ENCODE results near the gene BIK.
"Not testable (repeated sequence)": the region's sequence is repeated elsewhere in the genome, so short reads cannot be mapped to it uniquely, and the experiment has no call there.

The BIK gene

GRCh38 chr22:43136255-43136654, 25.7 kb downstream of the BIK start:
- DNase-seq (ENCODE audit: low read depth): peak; percentile 34

GRCh38 chr22:43136801-43137200, 26.3 kb downstream of the BIK start:
- DNase-seq (ENCODE audit: low read depth): no peak

- DNase-seq (ENCODE audit: low read depth): peak; percentile 74
Measured at GRCh38 chr22:43142880-43143562, 32.5 kb downstream of the BIK start, which contains the start of gene MCAT. Gene MCAT (minus strand): TSS chr22:43143398. CDS start chr22:43143348, 50 bp downstream.

- DNase-seq (ENCODE audit: low read depth): no peak
Measured at GRCh38 chr22:43144949-43145348, 34.4 kb downstream of the BIK start.

- DNase-seq (ENCODE audit: low read depth): not testable (repeated sequence)
Measured at GRCh38 chr22:43145371-43145770, 34.8 kb downstream of the BIK start.

- DNase-seq (ENCODE audit: low read depth): not testable (repeated sequence)
Measured at GRCh38 chr22:43146332-43146731, 35.8 kb downstream of the BIK start.

- no peak for DNase-seq (ENCODE audit: low read depth)
Measured at GRCh38 chr22:43147821-43148220, 37.3 kb downstream of the BIK start.

GRCh38 chr22:43148581-43148980, 38.0 kb downstream of the BIK start:
- no peak for DNase-seq (ENCODE audit: low read depth)

GRCh38 chr22:43150731-43151206, 40.2 kb downstream of the BIK start:
- DNase-seq (ENCODE audit: low read depth): no peak

- DNase-seq (ENCODE audit: low read depth): peak; percentile 48
Measured at GRCh38 chr22:43151251-43152002, 40.9 kb downstream of the BIK start, which contains the start of gene TSPO. Gene TSPO (plus strand): TSS chr22:43151559. CDS start chr22:43159239, 7,680 bp downstream.

GRCh38 chr22:43152003-43152356, 41.4 kb downstream of the BIK start:
- DNase-seq (ENCODE audit: low read depth): no peak

- DNase-seq (ENCODE audit: low read depth): peak; percentile 39
Measured at GRCh38 chr22:43152357-43153071, 42.0 kb downstream of the BIK start.

- no peak for DNase-seq (ENCODE audit: low read depth)
Measured at GRCh38 chr22:43153899-43154298, 43.3 kb downstream of the BIK start.

GRCh38 chr22:43154887-43155536, 44.5 kb downstream of the BIK start:
- no peak for DNase-seq (ENCODE audit: low read depth)

GRCh38 chr22:43155789-43156188, 45.2 kb downstream of the BIK start:
- no peak for DNase-seq (ENCODE audit: low read depth)

GRCh38 chr22:43156413-43156812, 45.9 kb downstream of the BIK start:
- no peak for DNase-seq (ENCODE audit: low read depth)

- DNase-seq (ENCODE audit: low read depth): no peak
Measured at GRCh38 chr22:43157874-43158546, 47.5 kb downstream of the BIK start.

GRCh38 chr22:43158778-43159483, 48.4 kb downstream of the BIK start:
- DNase-seq (ENCODE audit: low read depth): no peak

- DNase-seq (ENCODE audit: low read depth): no peak
Measured at GRCh38 chr22:43159484-43160178, 49.1 kb downstream of the BIK start.

- no peak for DNase-seq (ENCODE audit: low read depth)
Measured at GRCh38 chr22:43160497-43161126, 50.1 kb downstream of the BIK start.

Measured in stimulated activated CD8-positive, alpha-beta memory T cell treated with anti-CD3 and anti-CD28 coated beads, Interleukin-4, amount 100 ng/mL, for 24 hours (primary cell).